GM21423 (cell line): ENCODE data around the gene RUNDC1.

ENCODE experiments used
- ATAC-seq: cut with Tn5 transposase; IDR thresholded peaks from one replicate; pipeline ENCODE4 v1.9.1; 2021; ENCODE audit warnings: mild to moderate bottlenecking, moderate library complexity; ENCODE audit not compliant: unreplicated experiment

Gene RUNDC1

GRCh38 chr17:43033948-43034881, 53.9 kb downstream of the RUNDC1 start:
- ATAC-seq, result no peak

DNA sequence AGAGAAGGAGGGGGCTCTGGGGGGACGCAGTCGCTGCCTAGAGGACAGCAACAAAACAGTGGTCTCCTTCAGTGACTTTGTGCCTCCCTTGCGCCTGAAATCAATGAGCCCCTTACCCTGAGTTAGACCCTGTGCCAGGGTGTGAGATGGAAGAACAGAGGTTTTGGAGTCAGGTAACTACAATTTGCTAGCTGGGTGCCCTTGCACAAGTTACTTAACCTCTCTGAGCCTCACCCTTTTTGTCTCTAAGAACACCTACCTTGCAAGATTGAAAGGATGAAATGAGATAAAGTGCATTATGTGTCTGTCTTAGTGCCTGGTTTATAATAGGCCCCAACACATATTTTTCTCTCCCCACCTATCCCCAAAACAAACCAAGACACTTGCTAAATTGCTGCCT, 54.5 kb downstream of the RUNDC1 start:
- no peak for ATAC-seq

- no peak for ATAC-seq
These were observed 59.3 kb downstream of the RUNDC1 start for GRCh38 chr17:43039646-43040045.

DNA sequence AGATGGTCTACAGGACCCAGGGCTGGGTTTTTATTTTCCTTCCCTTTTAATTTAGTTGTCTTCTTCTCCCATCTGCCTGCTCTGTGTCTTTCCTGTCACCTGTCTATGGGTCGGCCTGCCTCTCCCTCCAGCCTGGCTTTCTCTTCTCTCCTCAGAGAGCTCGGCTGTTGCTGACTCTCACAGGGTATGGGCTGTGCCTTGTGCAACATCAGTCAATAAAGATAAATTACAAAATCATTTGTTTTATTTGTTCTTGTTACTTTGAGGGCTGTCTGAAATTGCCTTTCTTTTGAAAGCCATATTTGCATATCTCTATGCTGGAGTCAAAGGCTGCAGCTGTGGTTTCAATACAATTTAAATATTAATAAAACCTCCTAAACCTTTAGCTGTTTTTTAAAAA, 60.3 kb downstream of the RUNDC1 start:
- no peak for ATAC-seq

GRCh38 chr17:43042025-43042628, 61.8 kb downstream of the RUNDC1 start:
- no peak for ATAC-seq
